Neural cell (in vitro differentiated cells): ENCODE results near the gene RIMKLA. TPM values are rescaled to one million over a fixed set of nuclear protein-coding genes. Genes with fewer than 3 reads are reported as not detected.

Experiments
- H2AFZ ChIP-seq: fragments of 200-600, 300-800 bp; sonication (generic), shearing (Covaris generic); 2 replicates; pipeline ENCODE4 v1.6.0; 2014; ENCODE audit warnings: low read depth, mild to moderate bottlenecking, antibody characterized with exemption, low read length, moderate library complexity
- H3F3A ChIP-seq: fragments of 200-600 bp; shearing (Covaris generic); 2 replicates; pipeline ENCODE4 v1.6.1; 2016; ENCODE audit warnings: mild to moderate bottlenecking, moderate library complexity, mixed read lengths, antibody characterized with exemption, low read length; ENCODE audit not compliant: insufficient read depth, poor library complexity, severe bottlenecking
- H3K27ac ChIP-seq: fragments of 200-600, 300-800 bp; sonication (generic), shearing (Covaris generic); 2 replicates; pipeline ENCODE4 v1.5.1; 2014; ENCODE audit warnings: mild to moderate bottlenecking, low read length, moderate library complexity
- H3K27me3 ChIP-seq: fragments of 300-800, 200-600 bp; sonication (generic), shearing (Covaris generic); 2 replicates; pipeline ENCODE4 v1.6.0; 2014; ENCODE audit warnings: mild to moderate bottlenecking, low read depth, low read length, moderate library complexity; ENCODE audit not compliant: insufficient read depth
- H3K36me3 ChIP-seq: fragments of 300-800, 200-600 bp; sonication (generic), shearing (Covaris generic); 2 replicates; pipeline ENCODE4 v1.5.1; 2014; ENCODE audit warnings: mild to moderate bottlenecking, antibody characterized with exemption, low read length, moderate library complexity; ENCODE audit not compliant: insufficient read depth
- H3K4me2 ChIP-seq: fragments of 300-800, 200-600 bp; sonication (generic), shearing (Covaris generic); 2 replicates; pipeline ENCODE4 v1.6.0; 2014; ENCODE audit warnings: mild to moderate bottlenecking, low read length
- H3K4me3 ChIP-seq: fragments of 300-800, 200-600 bp; sonication (generic), shearing (Covaris generic); 2 replicates; pipeline ENCODE4 v1.5.1; 2014; ENCODE audit warnings: mild to moderate bottlenecking, low read length, moderate library complexity
- H3K79me2 ChIP-seq: fragments of 200-600 bp; shearing (Covaris generic); replicated peaks from 2 replicates; pipeline ENCODE4 v1.6.0; 2014; ENCODE audit warnings: mild to moderate bottlenecking, low read length, moderate library complexity; ENCODE audit not compliant: insufficient read depth
- H3K9ac ChIP-seq: fragments of 300-800, 200-600 bp; sonication (generic), shearing (Covaris generic); 2 replicates; pipeline ENCODE4 v1.6.1; 2016; ENCODE audit warnings: mild to moderate bottlenecking, low read length, mixed read lengths
- H3K9me2 ChIP-seq: fragments of 200-600 bp; shearing (Covaris generic); 2 replicates; pipeline ENCODE4 v1.6.1; 2016; ENCODE audit warnings: mild to moderate bottlenecking, low read length, mixed read lengths; ENCODE audit not compliant: insufficient read depth
- H3K9me3 ChIP-seq: fragments of 200-600, 300-800 bp; sonication (generic), shearing (Covaris generic); 2 replicates; pipeline ENCODE4 v1.6.1; 2016; ENCODE audit warnings: mild to moderate bottlenecking, mixed run types, low read length, moderate library complexity, mixed read lengths
- H4K20me1 ChIP-seq: fragments of 200-600 bp; shearing (Covaris generic); 2 replicates; pipeline ENCODE4 v1.6.1; 2016; ENCODE audit warnings: mild to moderate bottlenecking, mixed run types; ENCODE audit not compliant: insufficient read depth
- CTCF ChIP-seq: fragments of 450-650 bp; IDR thresholded peaks from 2 replicates; pipeline ENCODE4 v1.5.1; 2014; ENCODE audit warnings: antibody characterized with exemption, mild to moderate bottlenecking, moderate library complexity; ENCODE audit not compliant: poor library complexity, severe bottlenecking
- EP300 ChIP-seq: fragments of 450-650 bp; conservative IDR thresholded peaks from 2 replicates; pipeline ENCODE4 v1.6.1; 2014; ENCODE audit warnings: antibody characterized with exemption, mild to moderate bottlenecking, moderate library complexity; ENCODE audit not compliant: poor library complexity, severe bottlenecking
- EZH2 ChIP-seq: fragments of 200-600, 300-800 bp; shearing (Covaris generic), sonication (generic); IDR thresholded peaks from 2 replicates; pipeline ENCODE4 v1.6.1; 2014; ENCODE audit warnings: antibody characterized with exemption, low read length, borderline replicate concordance, mild to moderate bottlenecking; ENCODE audit not compliant: insufficient read depth, poor library complexity, severe bottlenecking
- MXI1 ChIP-seq: fragments of 450-650 bp; conservative IDR thresholded peaks from 2 replicates; pipeline ENCODE4 v1.6.1; 2014; ENCODE audit warnings: antibody characterized with exemption, mild to moderate bottlenecking; ENCODE audit not compliant: poor library complexity, severe bottlenecking
- POLR2AphosphoS5 ChIP-seq: IDR thresholded peaks from 2 replicates; pipeline ENCODE4 v1.6.1; 2012
- RAD21 ChIP-seq: fragments of 450-650 bp; conservative IDR thresholded peaks from 2 replicates; pipeline ENCODE4 v1.6.1; 2014; ENCODE audit warnings: antibody characterized with exemption, mild to moderate bottlenecking, moderate library complexity
- REST ChIP-seq: IDR thresholded peaks from 2 replicates; pipeline ENCODE4 v1.6.1; 2012; ENCODE audit warnings: borderline replicate concordance
- SMC3 ChIP-seq: fragments of 450-650 bp; conservative IDR thresholded peaks from 2 replicates; pipeline ENCODE4 v1.6.1; 2014; ENCODE audit warnings: antibody characterized with exemption, mild to moderate bottlenecking, moderate library complexity; ENCODE audit not compliant: poor library complexity
- TAF1 ChIP-seq: IDR thresholded peaks from 2 replicates; pipeline ENCODE4 v1.6.1; 2012; ENCODE audit warnings: low read depth
- polyA plus RNA-seq: library from polyadenylated mRNA; depleted of rRNA; stranded (reverse); fragments of >200 nt; gene quantifications from 2 replicates; pipeline ENCODE4 v1.2.3, GENCODE V29; 2014

RIMKLA gene
- polyA plus RNA-seq, 1 donor from 2014 or later = 35.4 TPM

- no peak overlapping the region for H3K4me2 ChIP-seq
- H3K27ac ChIP-seq = no peak overlapping the region
- H3K4me3 ChIP-seq = no peak overlapping the region
- no peaks in the 10 kb centered on the region for H3K27me3 ChIP-seq
- H3K9me2 ChIP-seq = no peaks in the 10 kb centered on the region
- TF ChIP-seq POLR2AphosphoS5 (no peak), SMC3 (no peak), EZH2 (no peak), EP300 (no peak), REST (no peak), RAD21 (no peak), TAF1 (no peak), CTCF (no peak)
- no peak overlapping the region for H3K9ac ChIP-seq
- H4K20me1 ChIP-seq = no peaks in the 10 kb centered on the region
- no peaks in the 10 kb centered on the region for H3F3A ChIP-seq
- no peaks in the 10 kb centered on the region for H3K36me3 ChIP-seq
- no peak overlapping the region for H2AFZ ChIP-seq
- H3K9me3 ChIP-seq = no peaks in the 10 kb centered on the region
- no peaks in the 10 kb centered on the region for H3K79me2 ChIP-seq
Observed at GRCh38 chr1:42431514-42431913, 50.9 kb downstream of the RIMKLA start.

- H3K36me3 ChIP-seq = no peaks in the 10 kb centered on the region
- no peak overlapping the region for H3K9ac ChIP-seq
- no peak overlapping the region for H2AFZ ChIP-seq
- no peak overlapping the region for H3K27ac ChIP-seq
- no peaks in the 10 kb centered on the region for H3K9me3 ChIP-seq
- H3K4me3 ChIP-seq = no peak overlapping the region
- H3K4me2 ChIP-seq = no peak overlapping the region
- TF ChIP-seq EZH2 (no peak), REST (no peak), POLR2AphosphoS5 (no peak), SMC3 (no peak), RAD21 (no peak), EP300 (no peak), CTCF (no peak), TAF1 (no peak), MXI1 (no peak)
- H4K20me1 ChIP-seq = no peaks in the 10 kb centered on the region
- H3F3A ChIP-seq = no peaks in the 10 kb centered on the region
- H3K79me2 ChIP-seq = no peaks in the 10 kb centered on the region
- no peaks in the 10 kb centered on the region for H3K9me2 ChIP-seq
- no peaks in the 10 kb centered on the region for H3K27me3 ChIP-seq
Observed at GRCh38 chr1:42432714-42433113, 52.1 kb downstream of the RIMKLA start.
